ENCODE data around the gene NR2F1-AS1. TPM values are rescaled to one million over a fixed set of nuclear protein-coding genes. Genes with fewer than 3 reads are reported as not detected.

NR2F1-AS1 gene
- total RNA-seq = 0.69 and 1.8 TPM in 2 replicates

DNA sequence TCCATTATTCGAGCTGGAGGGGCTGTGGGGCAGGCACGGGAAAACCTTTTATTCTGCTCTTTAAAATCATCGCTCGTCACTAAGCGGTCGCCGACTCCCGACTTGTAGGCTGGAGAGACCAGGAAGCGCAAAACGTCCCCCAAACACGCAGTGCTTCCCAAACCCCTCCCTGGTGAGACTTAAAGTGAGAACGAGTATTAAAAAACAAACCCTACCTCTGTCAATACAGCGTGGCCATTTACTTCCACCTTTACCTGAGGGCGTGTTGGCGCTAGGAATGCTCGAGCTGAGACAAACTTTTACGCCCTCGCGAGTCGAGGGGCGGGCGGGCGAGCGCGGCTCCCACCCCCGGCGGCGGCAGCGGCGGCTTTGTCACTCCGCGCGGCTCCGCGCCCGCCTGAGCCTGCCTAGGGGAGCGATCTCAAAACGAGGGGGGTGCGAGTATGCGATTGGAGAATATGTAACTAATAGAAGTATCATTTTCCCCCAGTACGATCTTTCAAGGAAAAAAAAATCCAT is at the start of gene NR2F1-AS1:
Gene NR2F1-AS1 (minus strand): TSS at position 293 of the 519 bp plus-strand sequence.
- no peak for DNase-seq (ENCODE audit: low read depth)

DNA sequence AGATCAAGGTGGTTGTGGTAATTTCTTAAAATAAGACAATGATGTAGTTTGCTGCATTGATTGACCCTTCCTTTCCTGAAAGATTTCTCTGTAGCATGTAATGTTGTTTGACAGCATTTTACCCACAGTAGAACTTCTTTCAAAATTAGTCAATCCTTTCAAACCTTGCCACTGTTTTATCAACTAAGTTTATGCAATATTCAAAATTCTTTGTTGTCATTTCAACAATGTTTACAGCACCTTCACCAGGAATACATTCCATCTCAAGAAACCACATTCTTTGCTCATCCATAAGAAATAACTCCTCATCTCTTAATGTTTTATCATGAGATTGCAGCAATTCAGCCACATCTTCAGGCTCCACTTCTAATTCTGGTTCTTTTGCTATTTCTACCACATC is 45.8 kb upstream of the NR2F1-AS1 start:
- no peak for DNase-seq (ENCODE audit: low read depth)

DNA sequence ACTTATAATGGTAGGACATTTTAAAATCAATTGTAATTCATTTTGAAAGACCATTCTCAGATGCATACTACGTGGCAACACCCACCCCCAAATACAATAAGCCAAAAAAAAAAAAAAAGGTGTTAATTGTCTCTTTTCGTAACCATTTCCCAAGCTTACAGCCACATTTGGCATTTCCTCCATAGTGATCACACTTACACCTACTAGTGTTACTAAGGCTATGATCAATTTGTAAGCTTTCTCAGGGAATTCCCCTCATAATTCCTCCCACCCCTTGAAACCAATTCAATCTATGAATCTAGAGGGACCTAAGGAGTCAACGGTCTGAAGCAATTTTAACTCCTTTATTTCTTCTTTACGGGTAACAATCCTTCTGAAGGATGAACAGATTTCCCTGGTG is 42.1 kb upstream of the NR2F1-AS1 start:
- no peak for DNase-seq (ENCODE audit: low read depth)

DNA sequence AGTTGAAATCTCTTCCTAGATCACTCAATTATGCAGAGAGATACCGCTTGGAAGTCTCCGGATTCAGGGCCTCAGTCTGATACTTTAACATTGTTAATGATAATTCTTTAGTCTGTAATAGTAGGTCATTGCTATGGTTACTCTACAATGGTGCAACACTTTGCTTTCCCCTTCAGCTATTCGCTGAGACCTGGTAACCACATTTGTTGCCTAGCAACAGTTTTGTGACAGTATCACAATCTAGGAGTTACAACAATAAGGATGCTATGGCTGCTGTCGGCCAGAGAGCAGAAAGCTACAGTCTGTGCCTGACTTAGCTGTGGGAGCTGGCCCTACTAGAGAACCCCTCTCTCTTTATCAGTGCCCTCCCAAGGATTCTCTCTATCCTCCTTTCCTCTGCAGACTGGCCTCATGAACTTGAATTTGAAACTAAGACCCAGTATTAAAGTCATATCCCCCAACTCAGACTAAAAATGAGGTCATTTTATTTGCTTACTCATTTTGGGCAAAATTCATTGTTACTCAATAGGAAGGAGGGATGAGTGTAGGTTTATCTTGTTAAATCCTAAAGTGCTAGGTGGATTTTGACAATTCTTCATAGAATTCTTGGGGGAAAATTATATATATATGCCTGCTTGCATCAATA is 41.3 kb upstream of the NR2F1-AS1 start:
- DNase-seq (ENCODE audit: low read depth) = peak; percentile 90

- DNase-seq (ENCODE audit: low read depth) = peak; percentile 55
Measured at GRCh38 chr5:93621327-93621798, 40.3 kb upstream of the NR2F1-AS1 start.

- DNase-seq (ENCODE audit: low read depth) = peak; percentile 53
Measured at GRCh38 chr5:93620487-93621326, 39.7 kb upstream of the NR2F1-AS1 start.

GRCh38 chr5:93616538-93617174 is 35.6 kb upstream of the NR2F1-AS1 start:
- DNase-seq (ENCODE audit: low read depth) = no peak

DNA sequence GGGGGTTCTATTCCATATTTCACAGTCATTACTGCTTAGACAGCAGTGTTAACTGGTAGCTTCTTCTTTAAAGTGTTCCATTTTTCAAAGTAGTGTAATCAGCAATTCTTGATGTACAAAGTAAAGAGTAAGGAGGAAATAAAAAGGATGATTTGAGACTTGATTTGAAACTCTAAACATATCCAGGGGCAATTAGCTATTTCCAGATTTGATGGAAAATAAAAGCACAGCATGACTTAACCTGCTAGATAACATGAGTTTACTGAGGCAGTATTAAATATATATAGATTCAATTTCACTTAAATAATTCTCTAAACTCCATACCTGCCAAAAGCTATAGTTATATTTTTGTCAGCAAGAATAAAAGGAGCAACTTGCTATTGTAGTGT is 31.8 kb upstream of the NR2F1-AS1 start:
- DNase-seq (ENCODE audit: low read depth) = no peak

GRCh38 chr5:93611976-93612854 is 31.2 kb upstream of the NR2F1-AS1 start:
- peak; percentile 41 for DNase-seq (ENCODE audit: low read depth)

DNA sequence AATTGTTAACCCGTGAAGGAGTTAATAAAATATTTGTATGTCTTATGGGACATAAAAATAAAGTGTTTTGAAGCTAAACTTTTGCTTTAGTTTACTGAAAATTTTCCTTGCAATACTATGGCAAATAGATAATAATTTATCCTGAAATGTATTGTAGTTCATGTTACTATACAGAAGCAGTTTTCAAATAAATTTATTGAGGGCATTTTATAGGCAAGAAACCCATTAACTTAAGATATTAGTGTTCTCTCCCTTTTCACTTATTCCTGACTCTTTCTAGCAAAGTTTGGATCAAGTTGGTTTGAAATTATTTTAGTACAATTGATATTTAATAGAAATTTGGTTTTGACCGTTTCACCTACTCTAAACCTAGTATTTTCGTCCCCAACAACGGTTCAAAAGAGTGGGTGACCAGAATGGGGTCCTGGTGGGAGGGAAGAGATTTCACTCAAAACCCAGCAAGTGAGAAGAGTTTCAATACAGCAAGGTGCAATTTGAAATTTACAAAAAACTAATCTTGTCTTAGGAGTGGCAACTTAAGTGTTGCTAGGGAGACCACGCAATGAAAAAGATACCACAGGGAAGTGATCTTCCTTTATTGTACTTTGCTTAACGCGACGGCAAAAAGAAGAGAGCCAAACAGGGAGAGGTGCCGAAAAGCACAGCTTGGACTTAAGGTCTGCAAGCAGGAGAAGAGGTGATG is 30.4 kb upstream of the NR2F1-AS1 start:
- no peak for DNase-seq (ENCODE audit: low read depth)

DNA sequence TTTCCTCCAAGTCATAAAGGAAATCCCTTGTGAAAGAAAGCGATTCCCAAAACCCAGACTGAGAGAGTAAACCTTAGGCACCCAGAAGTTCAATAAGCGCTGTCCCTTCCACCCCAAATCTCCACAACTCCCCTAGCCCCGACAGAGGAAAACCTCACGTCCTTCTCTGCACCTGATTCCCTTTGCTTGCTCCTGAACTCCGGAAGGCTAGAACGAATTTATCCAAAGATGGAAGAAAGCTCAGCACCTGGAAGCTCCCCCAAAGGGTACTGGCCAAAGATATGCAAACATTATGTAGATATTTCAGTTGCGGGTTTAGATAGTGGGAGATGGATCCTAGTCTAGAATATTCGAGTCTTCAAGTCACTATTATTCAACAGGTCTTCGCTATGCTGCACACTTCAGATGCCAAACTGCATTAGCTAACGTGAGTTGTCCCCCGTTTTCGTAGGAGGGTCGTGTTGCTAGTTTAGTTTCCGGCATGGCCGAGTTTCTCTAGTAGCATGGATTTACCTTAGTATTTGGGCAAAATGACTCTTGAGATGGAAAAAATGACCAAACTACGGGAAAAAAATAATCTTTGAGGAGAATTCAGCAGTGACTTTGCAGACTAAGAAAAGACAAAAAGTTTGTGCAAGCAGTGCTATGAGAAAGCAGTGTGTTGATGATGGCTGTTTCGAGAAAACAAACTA is 29.7 kb upstream of the NR2F1-AS1 start:
- no peak for DNase-seq (ENCODE audit: low read depth)

- no peak for DNase-seq (ENCODE audit: low read depth)
Measured at GRCh38 chr5:93609762-93610161, 28.7 kb upstream of the NR2F1-AS1 start.

- no peak for DNase-seq (ENCODE audit: low read depth)
Measured at GRCh38 chr5:93608855-93609254, 27.8 kb upstream of the NR2F1-AS1 start.

GRCh38 chr5:93607367-93608258 is 26.6 kb upstream of the NR2F1-AS1 start:
- no peak for DNase-seq (ENCODE audit: low read depth)

- no peak for DNase-seq (ENCODE audit: low read depth)
Measured at GRCh38 chr5:93606382-93606752, 25.3 kb upstream of the NR2F1-AS1 start.

GRCh38 chr5:93604644-93605515 is 23.9 kb upstream of the NR2F1-AS1 start:
- DNase-seq (ENCODE audit: low read depth) = no peak

GRCh38 chr5:93603793-93604643 is 23.0 kb upstream of the NR2F1-AS1 start:
- no peak for DNase-seq (ENCODE audit: low read depth)

All from renal cortical epithelial cell (primary cell).